ENCODE results near the gene RPS6KC1. TPM values are rescaled to one million over a fixed set of nuclear protein-coding genes. Genes with fewer than 3 reads are reported as not detected.

Gene RPS6KC1
- polyA plus RNA-seq, 3 donors: 8.9 to 16.0 (median 11.4) TPM

- WGBS (ENCODE audit: insufficient coverage): 83% methylated on average over 3 of the region's 5 CpGs
- Histone ChIP-seq H3K79me2 (ENCODE audit: insufficient read depth, low read length) (peaks cover 64% of the 10 kb centered on the region), H3K27me3 (ENCODE audit: control insufficient read depth in 2 of 2, insufficient read depth in 2 of 2, low read length in 2 of 2) (no peaks in the 10 kb centered on the region), H4K20me1 (ENCODE audit: insufficient read depth, low read length) (peaks cover 80% of the 10 kb centered on the region), H3K4me1 (ENCODE audit: control insufficient read depth in 1 of 2, insufficient read depth in 2 of 2, low read length in 2 of 2) (peaks cover 17 to 18% of the 10 kb centered on the region in 2 donors), H3K4me2 (replicated peaks; ENCODE audit: extremely low read depth, low read length, poor library complexity, severe bottlenecking) (no peak overlapping the region), H2AFZ (ENCODE audit: insufficient read depth, low read depth, low read length, poor library complexity, severe bottlenecking) (no peak overlapping the region), H3K4me3 (replicated peaks in 1 of 3; ENCODE audit: low read depth in 2 of 3, low read length in 3 of 3) (no peak overlapping the region), H3K27ac (ENCODE audit: low read depth in 1 of 2, low read length in 2 of 2) (peak overlapping the region in 1 of 2 donors; percentile 49), H3K9me3 (replicated peaks in 1 of 2; ENCODE audit: control insufficient read depth in 1 of 2, insufficient read depth in 1 of 2, low read length in 2 of 2) (no peaks in the 10 kb centered on the region), H3K9ac (ENCODE audit: insufficient read depth, low read length, poor library complexity, severe bottlenecking) (no peak overlapping the region), H3K36me3 (replicated peaks in 1 of 2; ENCODE audit: control insufficient read depth in 1 of 2, insufficient read depth in 2 of 2, low read length in 2 of 2) (peaks cover 0 to 3% of the 10 kb centered on the region in 2 donors)
- Mint-ChIP-seq H3K4me1 (peaks cover 23% of the 10 kb centered on the region), H3K36me3 (peaks cover 5 to 14% of the 10 kb centered on the region in 2 donors), H3K27ac (peak overlapping the region in 4 of 7 donors; percentile 31 to 74 (median 45)), H3K9me3 (no peaks in the 10 kb centered on the region), H3K27me3 (ENCODE audit: low read depth in 3 of 3) (peaks cover 0 to 5% (median 0%) of the 10 kb centered on the region in 3 donors), H3K4me3 (no peak overlapping the region)
- intact Hi-C loops (cut with micrococcal nuclease): no loop called here
- no peak for TF ChIP-seq CTCF (IDR thresholded peaks at IDR 0.05)
- no peak for DNase-seq
Observed at GRCh38 chr1:213065800-213066199, 14.8 kb downstream of the RPS6KC1 start.

GRCh38 chr1:213066363-213066762 lies 15.3 kb downstream of the RPS6KC1 start:
- no peaks in the 10 kb centered on the region for H3K27me3 ChIP-seq (ENCODE audit: control insufficient read depth in 2 of 2, insufficient read depth in 2 of 2, low read length in 2 of 2)

More at GRCh38 chr1:213066363-213066762, 15.3 kb downstream of the RPS6KC1 start:
- Mint-ChIP-seq H3K27me3 (ENCODE audit: low read depth in 3 of 3) (peaks cover 0 to 3% (median 0%) of the 10 kb centered on the region in 3 donors), H3K36me3 (peaks cover 4 to 8% of the 10 kb centered on the region in 2 donors), H3K4me1 (peaks cover 26% of the 10 kb centered on the region), H3K27ac (peak overlapping the region in 4 of 7 donors; percentile 35 to 74 (median 58)), H3K9me3 (no peaks in the 10 kb centered on the region), H3K4me3 (no peak overlapping the region)
- H3K79me2 ChIP-seq (ENCODE audit: insufficient read depth, low read length): peaks cover 58% of the 10 kb centered on the region
- no peak overlapping the region for H2AFZ ChIP-seq (ENCODE audit: insufficient read depth, low read depth, low read length, poor library complexity, severe bottlenecking)
- H3K4me2 ChIP-seq (replicated peaks; ENCODE audit: extremely low read depth, low read length, poor library complexity, severe bottlenecking): no peak overlapping the region
- no peaks in the 10 kb centered on the region for H3K36me3 ChIP-seq (replicated peaks in 1 of 2; ENCODE audit: control insufficient read depth in 1 of 2, insufficient read depth in 2 of 2, low read length in 2 of 2)
- 42% methylated on average over 2 of the region's 2 CpGs for WGBS (ENCODE audit: insufficient coverage)
- peak overlapping the region; percentile 27 for H3K9ac ChIP-seq (ENCODE audit: insufficient read depth, low read length, poor library complexity, severe bottlenecking)
- intact Hi-C loops (cut with micrococcal nuclease): no loop called here
- no peaks in the 10 kb centered on the region for H3K9me3 ChIP-seq (replicated peaks in 1 of 2; ENCODE audit: control insufficient read depth in 1 of 2, insufficient read depth in 1 of 2, low read length in 2 of 2)
- peak overlapping the region in 1 of 2 donors; percentile 49 for H3K27ac ChIP-seq (ENCODE audit: low read depth in 1 of 2, low read length in 2 of 2)
- no peak for TF ChIP-seq CTCF (IDR thresholded peaks at IDR 0.05)
- peaks cover 17 to 21% of the 10 kb centered on the region in 2 donors for H3K4me1 ChIP-seq (ENCODE audit: control insufficient read depth in 1 of 2, insufficient read depth in 2 of 2, low read length in 2 of 2)
- DNase-seq: peak in 2 of 3 donors; percentile 5 to 8
- no peak overlapping the region for H3K4me3 ChIP-seq (replicated peaks in 1 of 3; ENCODE audit: low read depth in 2 of 3, low read length in 3 of 3)
- H4K20me1 ChIP-seq (ENCODE audit: insufficient read depth, low read length): peaks cover 76% of the 10 kb centered on the region
